ENCODE data around the gene CEBPZOS. TPM values are rescaled to one million over a fixed set of nuclear protein-coding genes. Genes with fewer than 3 reads are reported as not detected.
"Not testable (repeated sequence)": the region's sequence is repeated elsewhere in the genome, so short reads cannot be mapped to it uniquely, and the experiment has no call there.

CEBPZOS gene
- polyA plus RNA-seq, 4 donors = 47.7 to 65.8 (median 57.8) TPM

GRCh38 chr2:37190290-37190689, 6.0 kb upstream of the CEBPZOS start:
- no peak for DNase-seq (ENCODE audit: low read depth in 4 of 4, low spot score in 2 of 4)

GRCh38 chr2:37191253-37191652, 5.0 kb upstream of the CEBPZOS start:
- DNase-seq (ENCODE audit: low read depth in 4 of 4, low spot score in 2 of 4) = no peak

DNA sequence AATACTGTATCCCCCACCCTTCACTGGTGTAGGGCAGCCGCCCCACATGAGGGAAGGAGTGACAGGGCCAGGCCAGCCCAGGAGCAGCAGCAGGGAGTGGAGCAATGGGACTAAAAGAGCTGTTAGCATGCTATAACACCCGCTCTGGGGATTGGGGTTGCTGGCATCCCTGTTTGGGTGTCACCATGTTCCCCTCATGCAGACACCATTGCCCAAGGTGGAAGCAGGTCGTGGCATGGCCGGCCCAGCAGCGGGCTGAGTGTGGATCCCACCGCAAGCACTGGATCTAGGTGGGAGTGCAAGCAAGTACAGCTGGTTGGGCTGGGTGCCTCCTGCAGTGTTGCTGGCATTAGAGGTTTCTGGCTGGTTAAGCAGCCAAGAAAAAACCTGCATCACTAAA, 4.5 kb upstream of the CEBPZOS start:
- DNase-seq (ENCODE audit: low read depth in 4 of 4, low spot score in 2 of 4) = no peak

DNA sequence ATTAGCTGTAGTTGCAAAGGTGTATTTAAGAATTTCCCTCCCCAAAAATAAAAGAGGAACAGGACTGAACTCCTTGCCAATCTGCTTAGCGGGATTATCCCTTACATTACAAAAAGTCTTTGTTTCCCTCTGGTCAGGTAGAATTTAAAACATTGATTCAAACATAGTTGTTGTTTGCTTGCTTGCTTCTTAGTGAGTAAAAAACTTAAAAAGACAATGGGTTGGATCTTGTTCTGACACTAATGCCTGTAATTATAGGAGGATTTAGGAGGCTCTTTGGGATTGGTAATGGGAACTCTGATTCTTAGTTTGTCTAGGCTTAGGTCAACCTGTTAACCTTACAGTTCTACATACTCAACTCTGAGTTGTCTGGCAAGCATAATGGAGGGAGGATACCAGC, 3.7 kb upstream of the CEBPZOS start:
- DNase-seq (ENCODE audit: low read depth in 4 of 4, low spot score in 2 of 4) = no peak

DNA sequence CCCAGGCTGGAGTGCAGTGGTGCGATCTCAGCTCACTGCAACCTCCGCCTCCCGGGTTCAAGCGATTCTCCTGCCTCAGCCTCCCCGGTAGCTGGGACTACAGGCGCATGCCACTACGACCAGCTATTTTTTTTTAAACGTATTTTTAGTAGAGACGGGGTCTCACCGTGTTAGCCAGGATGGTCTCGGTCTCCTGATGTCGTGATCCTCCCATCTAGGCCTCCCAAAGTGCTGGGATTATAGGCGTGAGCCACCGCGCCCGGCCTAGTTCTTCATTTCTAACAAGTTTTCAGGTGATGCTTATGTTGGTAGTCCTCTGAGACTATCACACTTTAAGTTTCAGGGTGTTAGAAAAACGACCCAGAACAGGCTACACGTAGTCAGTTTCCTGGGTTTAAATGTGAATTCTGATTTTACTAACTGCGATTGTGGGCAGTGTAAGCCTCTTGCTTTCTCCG, 405 bp upstream of the CEBPZOS start:
- DNase-seq (ENCODE audit: low read depth in 4 of 4, low spot score in 2 of 4) = not testable (repeated sequence)

- DNase-seq (ENCODE audit: low read depth in 4 of 4, low spot score in 2 of 4) = no peak
Observed at GRCh38 chr2:37198681-37199065, 2.4 kb downstream of the CEBPZOS start.

- no peak for DNase-seq (ENCODE audit: low read depth in 4 of 4, low spot score in 2 of 4)
Observed at GRCh38 chr2:37201208-37201607, 4.9 kb downstream of the CEBPZOS start.

- DNase-seq (ENCODE audit: low read depth in 4 of 4, low spot score in 2 of 4) = no peak
Observed at GRCh38 chr2:37201766-37202165, 5.5 kb downstream of the CEBPZOS start.

GRCh38 chr2:37203708-37204107, 7.4 kb downstream of the CEBPZOS start:
- no peak for DNase-seq (ENCODE audit: low read depth in 4 of 4, low spot score in 2 of 4)

GRCh38 chr2:37205071-37205661, 8.9 kb downstream of the CEBPZOS start:
- not testable (repeated sequence) for DNase-seq (ENCODE audit: low read depth in 4 of 4, low spot score in 2 of 4)

- DNase-seq (ENCODE audit: low read depth in 4 of 4, low spot score in 2 of 4) = no peak
Observed at GRCh38 chr2:37205689-37206341, 9.5 kb downstream of the CEBPZOS start.

DNA sequence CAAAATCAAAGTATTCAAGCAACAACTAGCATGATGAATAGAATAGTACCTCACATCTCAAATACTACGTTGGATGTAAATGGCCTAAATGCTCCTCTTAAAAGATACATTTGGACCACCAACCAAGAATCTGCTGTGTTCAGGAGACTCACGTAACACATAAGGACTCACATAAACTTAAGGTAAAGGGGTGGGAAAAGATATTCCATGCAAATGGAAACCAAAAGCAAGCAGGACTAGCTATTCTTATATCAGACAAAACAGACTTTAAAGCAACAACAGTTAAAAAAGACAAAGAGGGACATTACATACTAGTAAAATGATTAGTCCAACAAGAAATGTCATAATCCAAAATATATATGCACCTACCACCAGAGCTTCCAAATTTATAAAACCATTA, 10.5 kb downstream of the CEBPZOS start:
- not testable (repeated sequence) for DNase-seq (ENCODE audit: low read depth in 4 of 4, low spot score in 2 of 4)

DNA sequence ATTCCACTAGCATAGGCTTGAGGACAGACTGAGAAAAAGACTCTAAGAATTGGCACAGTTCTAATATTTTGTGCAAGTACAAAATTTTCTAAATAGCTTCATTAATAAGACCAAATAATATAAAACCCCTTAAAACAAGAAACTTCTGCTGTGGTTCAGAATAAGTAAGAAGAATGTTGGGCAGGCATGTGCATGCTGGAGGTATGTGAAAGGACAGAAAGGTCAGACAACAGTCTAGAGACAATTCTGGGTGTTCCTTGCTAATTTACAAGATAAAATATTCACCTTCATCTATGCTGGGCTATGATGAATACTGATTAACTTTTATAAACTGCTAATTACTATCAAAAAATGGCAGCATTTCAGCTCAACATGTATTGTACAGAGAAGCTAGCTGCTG, 14.9 kb downstream of the CEBPZOS start:
- no peak for DNase-seq (ENCODE audit: low read depth in 4 of 4, low spot score in 2 of 4)

DNA sequence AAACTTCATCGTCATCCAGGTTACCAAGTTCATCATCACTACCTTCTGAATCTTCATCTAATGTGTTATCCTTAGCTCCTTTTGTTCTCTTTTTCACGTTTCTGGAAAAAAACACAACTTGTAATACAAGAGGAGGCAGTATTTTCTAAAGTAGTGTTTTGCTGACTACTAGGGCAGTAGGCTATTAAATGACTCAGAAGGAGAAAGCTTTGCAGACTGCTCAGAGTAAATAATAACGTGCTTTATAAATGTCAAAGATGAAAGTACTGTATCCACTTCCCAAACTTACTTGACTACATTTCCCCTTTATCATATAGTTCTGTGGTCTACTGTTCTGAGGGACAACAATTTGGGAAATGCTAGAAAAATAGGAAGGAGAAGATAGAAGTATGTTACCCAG, 15.6 kb downstream of the CEBPZOS start:
- DNase-seq (ENCODE audit: low read depth in 4 of 4, low spot score in 2 of 4) = no peak

GRCh38 chr2:37215250-37215649, 19.0 kb downstream of the CEBPZOS start:
- no peak for DNase-seq (ENCODE audit: low read depth in 4 of 4, low spot score in 2 of 4)

DNA sequence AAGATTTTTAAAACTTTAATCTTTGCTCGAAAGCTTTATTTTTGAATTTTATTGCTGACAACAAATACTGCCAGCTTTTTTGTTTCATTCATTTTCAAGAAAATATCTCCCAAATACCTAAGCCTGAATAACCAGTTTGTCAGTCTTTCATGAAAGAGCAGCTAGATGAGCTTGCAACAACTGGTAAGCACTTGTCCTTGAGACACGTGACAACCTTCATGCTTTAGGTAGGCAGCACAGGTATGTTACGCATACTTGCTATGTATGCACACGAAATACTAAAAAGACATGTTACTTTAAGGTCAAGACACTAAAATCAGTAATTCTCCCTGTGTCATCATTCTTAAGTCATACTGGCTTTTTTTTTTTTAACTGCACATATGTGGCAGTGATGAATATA, 22.8 kb downstream of the CEBPZOS start:
- no peak for DNase-seq (ENCODE audit: low read depth in 4 of 4, low spot score in 2 of 4)

GRCh38 chr2:37223131-37223530, 26.8 kb downstream of the CEBPZOS start:
- DNase-seq (ENCODE audit: low read depth in 4 of 4, low spot score in 2 of 4) = no peak

GRCh38 chr2:37224063-37224462, 27.8 kb downstream of the CEBPZOS start:
- DNase-seq (ENCODE audit: low read depth in 4 of 4, low spot score in 2 of 4) = no peak

DNA sequence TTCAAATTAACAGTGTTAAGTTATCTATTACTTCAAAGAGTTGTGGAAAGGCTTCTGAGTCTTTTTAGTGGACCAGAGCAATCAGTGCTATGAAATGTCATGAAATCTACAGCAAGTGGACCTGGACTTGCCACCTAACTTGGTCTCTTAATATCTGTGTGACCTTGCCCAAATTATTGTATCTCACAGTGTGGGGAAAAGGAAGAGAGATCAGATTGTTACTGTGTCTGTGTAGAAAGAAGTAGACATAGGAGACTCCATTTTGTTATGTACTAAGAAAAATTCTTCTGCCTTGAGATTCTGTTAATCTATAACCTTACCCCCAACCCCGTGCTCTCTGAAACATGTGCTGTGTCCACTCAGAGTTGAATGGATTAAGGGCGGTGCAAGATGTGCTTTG, 28.8 kb downstream of the CEBPZOS start:
- DNase-seq (ENCODE audit: low read depth in 4 of 4, low spot score in 2 of 4) = not testable (repeated sequence)

- no peak for DNase-seq (ENCODE audit: low read depth in 4 of 4, low spot score in 2 of 4)
Observed at GRCh38 chr2:37226863-37227262, 30.6 kb downstream of the CEBPZOS start.

DNA sequence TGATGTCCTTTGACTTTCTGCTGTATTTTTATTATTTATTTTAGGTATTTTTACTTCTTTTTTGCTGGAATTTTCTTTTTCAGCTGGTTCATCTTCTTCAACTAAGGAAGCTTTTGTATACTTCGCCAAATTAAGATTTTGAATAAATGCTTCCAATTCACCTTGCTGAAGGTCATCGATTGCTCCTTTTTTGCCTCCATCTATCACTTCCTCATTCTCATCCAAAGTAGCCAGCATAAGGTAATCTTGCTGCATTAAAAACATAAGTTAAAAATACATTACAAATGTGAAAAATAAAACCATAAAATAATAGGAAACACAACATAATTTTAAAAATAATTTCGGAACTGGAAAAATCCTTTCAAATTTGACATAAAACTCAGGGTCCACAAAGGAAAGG, 32.5 kb downstream of the CEBPZOS start:
- DNase-seq (ENCODE audit: low read depth in 4 of 4, low spot score in 2 of 4) = no peak

DNA sequence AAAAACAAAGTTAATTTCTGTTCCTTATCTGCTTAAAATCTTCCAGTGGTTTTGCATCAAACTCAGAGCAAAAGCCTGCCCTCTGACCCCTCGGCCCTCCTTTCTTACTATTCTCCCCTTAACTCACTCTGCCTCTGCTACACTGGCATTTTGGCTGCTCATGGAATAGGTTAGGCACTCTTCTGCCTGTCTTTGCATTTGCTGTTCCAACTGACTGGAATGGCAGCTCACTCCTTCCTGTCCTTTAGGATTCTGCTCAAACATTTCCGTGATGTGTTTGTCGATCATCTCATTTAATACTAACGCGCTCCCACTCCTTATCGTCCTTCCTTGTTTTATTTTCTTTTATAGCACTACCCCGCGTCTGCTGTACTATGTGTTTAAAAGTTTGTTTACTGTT, 34.3 kb downstream of the CEBPZOS start:
- peak in 3 of 4 donors; percentile 0 to 17 (median 9) for DNase-seq (ENCODE audit: low read depth in 4 of 4, low spot score in 2 of 4)
